Neutrophil (primary cell): Measurements from ENCODE around the gene WDFY3.
A peak's percentile ranks its signal among the peaks of the same experiment; 100 is the strongest.

Experiments used
- H3K27ac ChIP-seq: fragments of 200-600 bp; sonication (generic); 2 replicates; pipeline ENCODE4 v1.5.1; 2016; ENCODE audit warnings: mild to moderate bottlenecking, moderate library complexity
- H3K27me3 ChIP-seq: fragments of 200-600 bp; sonication (generic); 2 replicates; pipeline ENCODE4 v1.6.0; 2016; ENCODE audit warnings: mild to moderate bottlenecking
- H3K36me3 ChIP-seq: fragments of 200-600 bp; sonication (generic); 2 replicates; pipeline ENCODE4 v1.5.1; 2017
- H3K4me1 ChIP-seq, 2 experiments: fragments of 200-600 bp in 1 of 2; sonication (generic) in 1 of 2; 1 replicate in 1 of 2; 2 replicates in 1 of 2; pipeline versions ENCODE4 v1.5.1 to v1.6.1; 2013 to 2016; ENCODE audit warnings: low read depth in 1 of 2, low read length in 1 of 2, mild to moderate bottlenecking in 1 of 2, moderate library complexity in 1 of 2; ENCODE audit not compliant: control insufficient read depth in 1 of 2, insufficient read depth in 1 of 2
- H3K4me3 ChIP-seq, 2 experiments: fragments of 200-600 bp in 1 of 2; sonication (generic) in 1 of 2; 1 replicate in 1 of 2; 2 replicates in 1 of 2; pipeline ENCODE4 v1.5.1; 2013 to 2016; ENCODE audit warnings: low read depth in 1 of 2, low read length in 1 of 2, mild to moderate bottlenecking in 1 of 2, moderate library complexity in 1 of 2
- H3K9me3 ChIP-seq: fragments of 200-600 bp; sonication (generic); 2 replicates; pipeline ENCODE4 v1.5.1; 2016
- CTCF ChIP-seq: fragments of 200-600 bp; sonication (generic); IDR thresholded peaks from 2 replicates; pipeline ENCODE4 v1.5.1; 2016; ENCODE audit warnings: antibody characterized with exemption

The WDFY3 gene

GRCh38 chr4:84985952-84986351, 19.5 kb upstream of the WDFY3 start:
- TF ChIP-seq CTCF = no peak
- H3K27ac ChIP-seq = no peak overlapping the region
- H3K9me3 ChIP-seq = no peaks in the 10 kb centered on the region
- H3K4me3 ChIP-seq = no peak overlapping the region
- H3K27me3 ChIP-seq = peaks cover 17% of the 10 kb centered on the region
- H3K36me3 ChIP-seq = no peaks in the 10 kb centered on the region
- no peaks in the 10 kb centered on the region for H3K4me1 ChIP-seq

GRCh38 chr4:84977396-84977795, 10.9 kb upstream of the WDFY3 start:
- H3K27me3 ChIP-seq = no peaks in the 10 kb centered on the region
- no peaks in the 10 kb centered on the region for H3K36me3 ChIP-seq
- peaks cover 55 to 59% of the 10 kb centered on the region in 2 experiments for H3K4me1 ChIP-seq
- H3K4me3 ChIP-seq = peak overlapping the region in 1 of 2 experiments; percentile 9
- no peak for TF ChIP-seq CTCF
- H3K9me3 ChIP-seq = no peaks in the 10 kb centered on the region
- peak overlapping the region; percentile 76 for H3K27ac ChIP-seq

- no peak for TF ChIP-seq CTCF
- no peaks in the 10 kb centered on the region for H3K9me3 ChIP-seq
- no peaks in the 10 kb centered on the region for H3K36me3 ChIP-seq
- H3K27me3 ChIP-seq = peaks cover 5% of the 10 kb centered on the region
- H3K4me1 ChIP-seq = peaks cover 69 to 75% of the 10 kb centered on the region in 2 experiments
- H3K4me3 ChIP-seq = no peak overlapping the region
- peak overlapping the region; percentile 57 for H3K27ac ChIP-seq
Observed at GRCh38 chr4:84973856-84974255, 7.4 kb upstream of the WDFY3 start.

GRCh38 chr4:84971319-84971932, 4.9 kb upstream of the WDFY3 start:
- Histone ChIP-seq H3K27me3 (peaks cover 5% of the 10 kb centered on the region), H3K36me3 (no peaks in the 10 kb centered on the region), H3K27ac (no peak overlapping the region), H3K4me3 (no peak overlapping the region), H3K9me3 (no peaks in the 10 kb centered on the region), H3K4me1 (peaks cover 66 to 69% of the 10 kb centered on the region in 2 experiments)
- TF ChIP-seq CTCF = peak; percentile 49

- no peaks in the 10 kb centered on the region for H3K36me3 ChIP-seq
- TF ChIP-seq CTCF = no peak
- peaks cover 62 to 65% of the 10 kb centered on the region in 2 experiments for H3K4me1 ChIP-seq
- H3K4me3 ChIP-seq = no peak overlapping the region
- no peak overlapping the region for H3K27ac ChIP-seq
- no peaks in the 10 kb centered on the region for H3K9me3 ChIP-seq
- peaks cover 5% of the 10 kb centered on the region for H3K27me3 ChIP-seq
Observed at GRCh38 chr4:84968925-84969324, 2.4 kb upstream of the WDFY3 start.
